Panc1 (cell line): Measurements from ENCODE around the gene ERN1. TPM values are rescaled to one million over a fixed set of nuclear protein-coding genes. Genes with fewer than 3 reads are reported as not detected.
"Not testable (repeated sequence)": the region's sequence is repeated elsewhere in the genome, so short reads cannot be mapped to it uniquely, and the experiment has no call there.

Source experiments
- ATAC-seq: fragments of 200-7000 bp; cut with Tn5 transposase; 2 replicates; pipeline ENCODE4 v1.9.1; 2020; ENCODE audit warnings: mild to moderate bottlenecking, moderate library complexity
- BruUV-seq: library from RNA; stranded (reverse); fragments of 400-500 nt; replicated peaks from 2 replicates; lab custom pipeline; 2021; lab: Mats Ljungman, UMichigan
- CTCF ChIA-PET: fragments of 300-600 bp; sonication (Branson Sonifier 250); formaldehyde crosslinking; loops from one replicate; lab custom pipeline; 2022; ENCODE audit warnings: antibody characterized with exemption; lab: Charles Lee
- POLR2A ChIA-PET: fragments of 300-600 bp; sonication (Branson Sonifier 250); formaldehyde crosslinking; loops from one replicate; lab custom pipeline; 2022; ENCODE audit warnings: antibody characterized with exemption; lab: Charles Lee
- DNase-seq: peaks from one replicate; pipeline ENCODE4 v3.0.0-alpha.2; 2010; ENCODE audit warnings: low read depth, low spot score
- H3K27ac ChIP-seq: 2 replicates; pipeline ENCODE4 v1.5.1; 2011; ENCODE audit warnings: mild to moderate bottlenecking, low read length, inconsistent platforms
- H3K27me3 ChIP-seq: fragments of 200-500 bp; sonication (Bioruptor generic); 2 replicates; pipeline ENCODE4 v1.6.0; 2014; ENCODE audit warnings: low read length, inconsistent platforms; ENCODE audit not compliant: control insufficient read depth, insufficient read depth
- H3K36me3 ChIP-seq: fragments of 200-500 bp; sonication (Bioruptor generic); 2 replicates; pipeline ENCODE4 v1.5.1; 2014; ENCODE audit warnings: inconsistent platforms, mild to moderate bottlenecking, low read length, moderate library complexity; ENCODE audit not compliant: control insufficient read depth, insufficient read depth
- H3K4me1 ChIP-seq: 2 replicates; pipeline ENCODE4 v1.5.1; 2011; ENCODE audit warnings: inconsistent platforms, mild to moderate bottlenecking, low read length, moderate library complexity; ENCODE audit not compliant: control insufficient read depth, insufficient read depth
- H3K4me3 ChIP-seq, 2 experiments: 2 replicates each; pipeline ENCODE4 v1.5.1; 2011 to 2012; ENCODE audit warnings: low read depth in 2 of 2, low read length in 2 of 2, mild to moderate bottlenecking in 2 of 2, inconsistent platforms in 1 of 2, moderate library complexity in 1 of 2
- H3K9me3 ChIP-seq: fragments of 200-500 bp; sonication (Bioruptor generic); 2 replicates; pipeline ENCODE4 v1.5.1; 2014; ENCODE audit warnings: low read depth, mild to moderate bottlenecking, inconsistent platforms, low read length, moderate library complexity; ENCODE audit not compliant: control insufficient read depth, insufficient read depth
- POLR2AphosphoS5 ChIP-seq: IDR thresholded peaks from 2 replicates; pipeline ENCODE4 v1.6.1; 2012; ENCODE audit warnings: mild to moderate bottlenecking, low read depth, low read length, moderate library complexity
- SIN3A ChIP-seq: IDR thresholded peaks from 2 replicates; pipeline ENCODE4 v1.6.1; 2012; ENCODE audit warnings: low read depth, mild to moderate bottlenecking, low read length, moderate library complexity, borderline replicate concordance; ENCODE audit not compliant: insufficient read depth
- TCF7L2 ChIP-seq: IDR thresholded peaks from 2 replicates; pipeline ENCODE4 v1.6.1; 2011; ENCODE audit warnings: mild to moderate bottlenecking, low read depth, low read length, inconsistent platforms
- in situ Hi-C: cut with HindIII; loops from 2 replicates; pipeline ENCODE4 v1.10.0; 2016; ENCODE audit warnings: low sequenced_read_pairs, low pct_unique_long_range_greater_than_20kb
- intact Hi-C: fragments of 100-400 bp; cut with micrococcal nuclease; formaldehyde crosslinking; loops from one replicate; pipeline ENCODE4 v1.10.0; 2022; ENCODE audit not compliant: unreplicated experiment
- total RNA-seq: library from RNA; stranded (reverse); gene quantifications from one replicate; pipeline ENCODE4 v1.2.1, GENCODE V29; 2021; ENCODE audit not compliant: unreplicated experiment
- TF ChIP-seq, protein P1 (sequence below): fragments of 450-650 bp; IDR thresholded peaks from 2 replicates; pipeline ENCODE4 v1.5.1; 2017; ENCODE audit warnings: mild to moderate bottlenecking
- TF ChIP-seq, protein P2 (sequence below), 2 experiments: IDR thresholded peaks; 2 replicates each; pipeline ENCODE4 v1.6.1; 2011 to 2012; ENCODE audit warnings: low read depth in 2 of 2, control low read depth in 1 of 2, low read length in 1 of 2, mild to moderate bottlenecking in 1 of 2, moderate library complexity in 1 of 2; ENCODE audit not compliant: insufficient read depth in 1 of 2

Gene ERN1
- total RNA-seq, 1 experiment from 2014 or later: 12.1 TPM

DNA sequence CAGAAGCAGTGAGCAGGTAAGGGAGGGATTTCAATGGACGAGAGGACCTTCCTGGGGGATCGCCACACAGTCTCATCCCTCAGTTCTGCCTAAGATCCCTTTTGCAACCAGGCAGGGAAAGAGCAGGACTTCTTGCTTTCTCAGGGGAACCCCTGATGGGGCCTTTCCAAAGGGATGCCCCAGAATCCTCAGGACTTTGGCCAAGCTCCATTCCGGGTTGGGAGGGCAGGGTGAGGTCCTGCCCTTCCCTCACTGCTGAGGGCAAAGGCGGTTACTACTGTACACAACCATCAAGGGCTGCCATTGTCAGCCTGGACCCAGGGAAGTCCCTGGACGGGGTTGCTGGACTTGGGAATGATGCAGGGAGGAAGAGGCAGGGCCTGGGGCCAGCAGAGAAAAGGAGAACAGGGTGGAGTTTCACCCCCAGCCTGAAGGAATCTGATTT, 122.1 kb downstream of the ERN1 start:
- ATAC-seq (no peak), DNase-seq (no peak)
- ChIA-PET CTCF (no interaction called here), POLR2A (no interaction called here)
- Histone ChIP-seq H3K36me3 (no peaks in the 10 kb centered on the region), H3K27me3 (no peaks in the 10 kb centered on the region), H3K4me1 (no peaks in the 10 kb centered on the region), H3K4me3 (no peak overlapping the region), H3K27ac (no peak overlapping the region), H3K9me3 (no peaks in the 10 kb centered on the region)
- BruUV-seq: no TSS peak
- TF ChIP-seq SIN3A (no peak), POLR2AphosphoS5 (no peak), TCF7L2 (no peak)
- TF ChIP-seq, protein P1, sequence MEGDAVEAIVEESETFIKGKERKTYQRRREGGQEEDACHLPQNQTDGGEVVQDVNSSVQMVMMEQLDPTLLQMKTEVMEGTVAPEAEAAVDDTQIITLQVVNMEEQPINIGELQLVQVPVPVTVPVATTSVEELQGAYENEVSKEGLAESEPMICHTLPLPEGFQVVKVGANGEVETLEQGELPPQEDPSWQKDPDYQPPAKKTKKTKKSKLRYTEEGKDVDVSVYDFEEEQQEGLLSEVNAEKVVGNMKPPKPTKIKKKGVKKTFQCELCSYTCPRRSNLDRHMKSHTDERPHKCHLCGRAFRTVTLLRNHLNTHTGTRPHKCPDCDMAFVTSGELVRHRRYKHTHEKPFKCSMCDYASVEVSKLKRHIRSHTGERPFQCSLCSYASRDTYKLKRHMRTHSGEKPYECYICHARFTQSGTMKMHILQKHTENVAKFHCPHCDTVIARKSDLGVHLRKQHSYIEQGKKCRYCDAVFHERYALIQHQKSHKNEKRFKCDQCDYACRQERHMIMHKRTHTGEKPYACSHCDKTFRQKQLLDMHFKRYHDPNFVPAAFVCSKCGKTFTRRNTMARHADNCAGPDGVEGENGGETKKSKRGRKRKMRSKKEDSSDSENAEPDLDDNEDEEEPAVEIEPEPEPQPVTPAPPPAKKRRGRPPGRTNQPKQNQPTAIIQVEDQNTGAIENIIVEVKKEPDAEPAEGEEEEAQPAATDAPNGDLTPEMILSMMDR: no peak
- TF ChIP-seq, protein P2, sequence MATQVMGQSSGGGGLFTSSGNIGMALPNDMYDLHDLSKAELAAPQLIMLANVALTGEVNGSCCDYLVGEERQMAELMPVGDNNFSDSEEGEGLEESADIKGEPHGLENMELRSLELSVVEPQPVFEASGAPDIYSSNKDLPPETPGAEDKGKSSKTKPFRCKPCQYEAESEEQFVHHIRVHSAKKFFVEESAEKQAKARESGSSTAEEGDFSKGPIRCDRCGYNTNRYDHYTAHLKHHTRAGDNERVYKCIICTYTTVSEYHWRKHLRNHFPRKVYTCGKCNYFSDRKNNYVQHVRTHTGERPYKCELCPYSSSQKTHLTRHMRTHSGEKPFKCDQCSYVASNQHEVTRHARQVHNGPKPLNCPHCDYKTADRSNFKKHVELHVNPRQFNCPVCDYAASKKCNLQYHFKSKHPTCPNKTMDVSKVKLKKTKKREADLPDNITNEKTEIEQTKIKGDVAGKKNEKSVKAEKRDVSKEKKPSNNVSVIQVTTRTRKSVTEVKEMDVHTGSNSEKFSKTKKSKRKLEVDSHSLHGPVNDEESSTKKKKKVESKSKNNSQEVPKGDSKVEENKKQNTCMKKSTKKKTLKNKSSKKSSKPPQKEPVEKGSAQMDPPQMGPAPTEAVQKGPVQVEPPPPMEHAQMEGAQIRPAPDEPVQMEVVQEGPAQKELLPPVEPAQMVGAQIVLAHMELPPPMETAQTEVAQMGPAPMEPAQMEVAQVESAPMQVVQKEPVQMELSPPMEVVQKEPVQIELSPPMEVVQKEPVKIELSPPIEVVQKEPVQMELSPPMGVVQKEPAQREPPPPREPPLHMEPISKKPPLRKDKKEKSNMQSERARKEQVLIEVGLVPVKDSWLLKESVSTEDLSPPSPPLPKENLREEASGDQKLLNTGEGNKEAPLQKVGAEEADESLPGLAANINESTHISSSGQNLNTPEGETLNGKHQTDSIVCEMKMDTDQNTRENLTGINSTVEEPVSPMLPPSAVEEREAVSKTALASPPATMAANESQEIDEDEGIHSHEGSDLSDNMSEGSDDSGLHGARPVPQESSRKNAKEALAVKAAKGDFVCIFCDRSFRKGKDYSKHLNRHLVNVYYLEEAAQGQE (IDR thresholded peaks at IDR 0.05; ENCODE audit: insufficient read depth in 1 of 2, low read depth in 2 of 2, low read length in 1 of 2): no peak
- intact Hi-C loops: no loop called here
- in situ Hi-C loops: no loop called here

DNA sequence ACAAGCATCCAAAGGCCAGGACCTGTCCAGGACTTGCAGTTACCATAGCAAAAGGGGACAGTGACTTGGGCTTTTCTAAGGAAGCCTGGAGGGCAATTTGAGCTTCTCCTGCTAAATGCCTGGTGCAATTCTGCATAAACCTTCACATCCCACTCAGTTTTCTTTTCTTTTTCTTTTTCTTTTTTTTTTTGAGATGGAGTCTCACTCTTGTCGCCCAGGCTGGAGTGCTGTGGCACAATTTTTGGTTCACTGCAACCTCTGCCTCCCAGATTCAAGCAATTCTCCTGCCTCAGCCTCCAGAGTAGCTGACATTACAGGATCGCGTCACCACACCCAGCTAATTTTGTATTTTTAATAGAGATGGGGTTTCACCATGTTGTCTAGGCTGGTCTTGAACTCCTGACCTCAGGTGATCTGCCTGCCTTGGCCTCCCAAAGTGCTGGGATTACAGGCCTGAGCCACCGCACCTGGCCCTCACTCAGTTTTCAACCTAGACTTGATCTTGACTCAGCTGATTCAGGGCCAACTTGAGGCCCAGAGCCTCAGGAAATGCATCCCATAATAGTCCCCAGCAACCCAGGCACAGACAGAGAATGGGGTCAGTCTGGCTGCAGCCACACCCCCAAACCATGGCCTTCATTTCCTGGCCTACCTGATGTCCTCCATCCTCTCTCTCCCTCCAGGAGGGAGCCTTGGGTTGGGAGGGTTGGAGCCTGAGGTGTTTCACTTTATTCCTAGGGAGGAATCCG, 122.7 kb downstream of the ERN1 start:
- H3K27ac ChIP-seq, CTCF ChIA-PET, H3K27me3 ChIP-seq, in situ Hi-C loops, H3K36me3 ChIP-seq, intact Hi-C loops, ATAC-seq, H3K4me1 ChIP-seq, H3K4me3 ChIP-seq, BruUV-seq, H3K9me3 ChIP-seq, POLR2A ChIA-PET, DNase-seq: not testable (repeated sequence)

DNA sequence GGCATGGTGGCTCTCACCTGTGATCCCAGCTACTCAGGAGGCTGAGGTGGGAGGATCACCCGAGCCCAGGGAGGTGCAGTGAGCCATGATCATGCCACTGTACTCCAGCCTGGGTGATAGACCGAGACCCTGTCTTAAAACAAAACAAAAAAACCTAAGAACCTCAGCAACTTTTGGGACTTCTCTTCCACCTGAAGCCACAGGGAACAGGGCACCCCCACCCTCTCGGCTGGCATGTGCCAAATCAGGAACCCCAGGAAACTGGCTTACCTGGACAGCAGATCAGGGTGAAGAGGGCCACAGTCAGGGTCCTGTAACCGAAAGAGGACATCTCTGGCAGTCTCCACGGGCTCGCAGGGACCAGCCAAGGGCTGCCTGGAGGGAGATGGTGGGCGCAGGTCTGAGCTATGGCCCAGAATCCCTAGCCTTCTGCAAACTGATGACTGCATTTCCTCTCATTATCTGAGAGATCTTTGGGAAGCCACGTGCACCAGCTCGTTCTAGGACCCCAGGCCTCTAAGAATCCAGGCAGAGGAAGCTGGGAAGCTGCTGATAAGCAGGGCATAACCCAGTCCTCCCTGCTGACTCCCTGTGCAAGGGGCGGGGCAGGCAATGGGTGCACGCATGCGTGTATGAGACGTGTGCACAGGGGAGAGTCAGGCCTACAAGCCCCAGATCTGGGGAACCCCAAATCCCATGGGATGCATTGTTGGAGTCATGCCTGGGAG, 123.4 kb downstream of the ERN1 start:
- Histone ChIP-seq H3K4me1 (no peaks in the 10 kb centered on the region), H3K36me3 (no peaks in the 10 kb centered on the region), H3K27me3 (no peaks in the 10 kb centered on the region), H3K4me3 (no peak overlapping the region), H3K27ac (no peak overlapping the region), H3K9me3 (no peaks in the 10 kb centered on the region)
- ChIA-PET CTCF (no interaction called here), POLR2A (no interaction called here)
- no TSS peak for BruUV-seq
- in situ Hi-C loops: no loop called here
- no peak for DNase-seq
- intact Hi-C loops: no loop called here
- ATAC-seq: no peak
- TF ChIP-seq, protein P1: no peak
- TF ChIP-seq, protein P2 (IDR thresholded peaks at IDR 0.05; ENCODE audit: insufficient read depth in 1 of 2, low read depth in 2 of 2, low read length in 1 of 2): no peak
